Mammary epithelial cell (primary cell): Measurements from ENCODE around the gene FGFRL1.

Experiments used
- EZH2 ChIP-seq: IDR thresholded peaks from 2 replicates; pipeline ENCODE4 v1.6.1; 2012; ENCODE audit warnings: low read length, inconsistent platforms, borderline replicate concordance
- TF ChIP-seq, protein P1 (sequence below), 2 donors: IDR thresholded peaks in 1 of 2; conservative IDR thresholded peaks in 1 of 2; 2 replicates each; pipeline ENCODE4 v1.5.1; 2011 to 2012; ENCODE audit warnings: inconsistent platforms in 2 of 2, low read length in 2 of 2, mild to moderate bottlenecking in 2 of 2, control low read depth in 1 of 2, low read depth in 1 of 2; ENCODE audit not compliant: insufficient read depth in 1 of 2; ENCODE audit errors: extremely low read depth in 1 of 2

DNA sequence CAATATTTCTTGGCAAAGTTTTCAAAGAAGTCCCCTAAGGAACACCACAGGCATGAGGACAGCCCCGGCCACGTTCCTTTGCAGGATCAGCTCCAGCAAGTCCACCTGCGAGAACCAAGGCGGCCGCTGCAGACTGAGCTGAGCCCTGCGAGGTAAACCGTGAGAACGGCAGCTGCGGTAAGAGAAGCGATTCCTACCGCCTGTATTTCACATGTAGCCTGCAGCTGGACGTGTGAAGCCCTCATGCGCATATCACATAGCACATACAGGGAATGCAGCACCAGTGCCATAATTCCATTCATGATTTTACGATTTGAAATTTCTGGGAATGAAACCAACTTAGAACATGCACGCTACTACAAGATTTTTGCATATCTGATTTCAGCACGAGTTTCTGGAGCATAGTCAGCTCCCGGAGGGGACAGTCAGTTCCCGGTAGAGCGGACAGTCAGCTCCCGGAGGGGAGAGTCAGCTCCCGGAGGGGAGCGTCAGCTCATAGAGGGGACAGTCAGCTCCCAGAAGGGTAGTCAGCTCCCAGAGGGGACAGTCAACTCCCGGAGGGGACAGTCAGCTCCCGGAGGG is 41.7 kb downstream of the FGFRL1 start:
- TF ChIP-seq, protein P1, sequence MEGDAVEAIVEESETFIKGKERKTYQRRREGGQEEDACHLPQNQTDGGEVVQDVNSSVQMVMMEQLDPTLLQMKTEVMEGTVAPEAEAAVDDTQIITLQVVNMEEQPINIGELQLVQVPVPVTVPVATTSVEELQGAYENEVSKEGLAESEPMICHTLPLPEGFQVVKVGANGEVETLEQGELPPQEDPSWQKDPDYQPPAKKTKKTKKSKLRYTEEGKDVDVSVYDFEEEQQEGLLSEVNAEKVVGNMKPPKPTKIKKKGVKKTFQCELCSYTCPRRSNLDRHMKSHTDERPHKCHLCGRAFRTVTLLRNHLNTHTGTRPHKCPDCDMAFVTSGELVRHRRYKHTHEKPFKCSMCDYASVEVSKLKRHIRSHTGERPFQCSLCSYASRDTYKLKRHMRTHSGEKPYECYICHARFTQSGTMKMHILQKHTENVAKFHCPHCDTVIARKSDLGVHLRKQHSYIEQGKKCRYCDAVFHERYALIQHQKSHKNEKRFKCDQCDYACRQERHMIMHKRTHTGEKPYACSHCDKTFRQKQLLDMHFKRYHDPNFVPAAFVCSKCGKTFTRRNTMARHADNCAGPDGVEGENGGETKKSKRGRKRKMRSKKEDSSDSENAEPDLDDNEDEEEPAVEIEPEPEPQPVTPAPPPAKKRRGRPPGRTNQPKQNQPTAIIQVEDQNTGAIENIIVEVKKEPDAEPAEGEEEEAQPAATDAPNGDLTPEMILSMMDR (conservative IDR thresholded peaks at IDR 0.05 in 1 of 2, IDR thresholded peaks at IDR 0.05 in 1 of 2; ENCODE audit: extremely low read depth in 1 of 2, insufficient read depth in 1 of 2, low read depth in 1 of 2, low read length in 2 of 2): no peak
- peak; percentile 49 for TF ChIP-seq EZH2
